CD4-positive, alpha-beta T cell treated with Interleukin-15 for 4 hours (primary cell): ENCODE measurements around the gene RBM26.
"Not testable (repeated sequence)": the region's sequence is repeated elsewhere in the genome, so short reads cannot be mapped to it uniquely, and the experiment has no call there.

Experiments
- DNase-seq: peaks from one replicate; pipeline ENCODE4 v3.0.0-alpha.2; 2020; ENCODE audit warnings: low spot score

The RBM26 gene

DNA sequence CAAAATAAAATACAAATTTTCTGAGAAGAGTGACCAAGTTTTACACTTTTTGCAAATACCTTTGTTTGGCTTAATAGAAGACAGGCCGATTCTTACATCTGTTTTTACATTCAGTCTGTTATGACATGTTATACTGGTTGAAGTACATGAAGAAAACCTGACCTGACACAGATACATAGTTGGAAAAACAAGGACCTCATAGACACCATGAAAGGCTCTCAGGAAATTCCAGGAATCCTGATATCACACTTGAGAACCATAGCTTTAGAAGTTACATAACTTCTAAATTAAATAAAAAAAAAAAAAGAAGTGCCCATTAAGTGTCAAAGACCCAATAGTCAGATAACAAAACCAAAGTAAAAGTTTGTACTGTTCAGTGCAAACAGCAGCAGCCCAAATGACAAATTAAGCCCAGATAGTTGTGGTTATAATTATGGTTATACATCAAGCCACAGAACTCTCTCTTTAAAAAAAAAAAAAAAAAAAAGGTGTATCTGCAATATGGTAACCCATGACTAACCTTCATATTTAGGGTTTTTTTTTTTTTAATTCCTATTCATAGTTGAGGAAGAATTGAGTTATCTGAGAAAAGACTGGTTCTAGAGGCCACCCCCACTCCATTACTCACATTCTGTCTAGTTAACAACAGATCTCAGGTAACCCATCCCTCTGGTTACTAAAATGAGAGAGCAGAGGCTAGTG is 19.8 kb downstream of the RBM26 start:
- peak; percentile 54 for DNase-seq

DNA sequence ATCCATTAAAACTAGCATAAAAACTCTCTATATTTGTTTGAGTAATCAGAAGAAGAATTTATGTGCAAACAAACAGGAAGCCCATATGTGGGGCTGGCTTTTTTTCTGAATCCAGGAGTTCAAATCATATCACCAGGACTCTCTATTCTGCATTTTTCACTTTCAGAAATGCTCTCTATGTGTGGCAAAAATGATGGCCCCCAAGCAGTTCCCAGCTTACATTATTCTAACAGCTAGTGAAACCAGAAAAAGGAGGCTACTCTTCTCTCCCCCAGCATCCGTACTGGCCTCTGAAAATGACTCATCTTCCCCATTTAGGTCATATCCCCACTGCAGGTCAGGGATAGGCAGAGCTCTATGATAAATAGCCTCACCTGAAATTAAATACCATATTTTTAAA is 20.4 kb downstream of the RBM26 start:
- DNase-seq, result peak; percentile 36

GRCh38 chr13:79384022-79384610 is 21.9 kb downstream of the RBM26 start:
- no peak for DNase-seq

GRCh38 chr13:79382545-79383275 is 23.3 kb downstream of the RBM26 start:
- DNase-seq, result no peak

DNA sequence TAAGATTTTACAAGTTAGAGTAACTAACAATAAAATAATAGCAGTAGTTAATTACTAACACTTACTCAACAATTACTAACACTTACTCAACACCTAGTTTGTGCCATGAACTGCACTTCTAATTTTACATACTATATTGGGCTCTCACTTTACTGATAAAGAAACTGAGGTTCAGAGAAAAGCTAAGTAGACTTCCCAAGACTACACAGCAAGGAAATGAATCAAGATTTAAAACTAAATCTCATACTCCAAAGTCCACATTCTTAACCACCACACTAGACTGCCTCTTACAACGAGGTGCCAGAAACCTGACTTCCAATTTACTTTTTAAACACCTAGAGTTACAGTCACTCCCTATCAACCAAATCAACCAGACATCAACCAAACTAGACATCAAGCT is 25.1 kb downstream of the RBM26 start:
- no peak for DNase-seq

GRCh38 chr13:79379274-79379673 is 26.8 kb downstream of the RBM26 start:
- no peak for DNase-seq

- no peak for DNase-seq
These were observed 29.2 kb downstream of the RBM26 start for GRCh38 chr13:79376843-79377242.

DNA sequence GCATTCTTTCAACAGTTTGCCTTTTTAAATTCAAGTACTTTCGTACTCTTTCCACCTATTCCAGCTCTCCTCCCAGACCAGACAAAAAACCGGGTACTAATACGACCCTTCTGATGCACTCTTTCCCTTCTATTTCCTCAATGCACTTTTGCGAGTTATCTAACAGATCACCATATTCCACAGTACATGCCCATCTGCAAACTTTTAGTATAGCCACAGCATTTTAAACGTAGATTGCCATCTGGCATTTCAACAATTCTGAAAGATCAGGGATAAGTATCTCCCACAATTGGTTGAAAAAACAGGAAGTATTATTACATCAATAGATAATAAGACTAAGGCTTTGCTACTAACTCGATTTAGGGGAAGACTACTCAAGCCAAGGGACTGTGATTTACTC is 31.5 kb downstream of the RBM26 start:
- DNase-seq, result no peak

GRCh38 chr13:79373916-79374315 is 32.1 kb downstream of the RBM26 start:
- DNase-seq, result no peak

GRCh38 chr13:79369226-79369625 is 36.8 kb downstream of the RBM26 start:
- no peak for DNase-seq

DNA sequence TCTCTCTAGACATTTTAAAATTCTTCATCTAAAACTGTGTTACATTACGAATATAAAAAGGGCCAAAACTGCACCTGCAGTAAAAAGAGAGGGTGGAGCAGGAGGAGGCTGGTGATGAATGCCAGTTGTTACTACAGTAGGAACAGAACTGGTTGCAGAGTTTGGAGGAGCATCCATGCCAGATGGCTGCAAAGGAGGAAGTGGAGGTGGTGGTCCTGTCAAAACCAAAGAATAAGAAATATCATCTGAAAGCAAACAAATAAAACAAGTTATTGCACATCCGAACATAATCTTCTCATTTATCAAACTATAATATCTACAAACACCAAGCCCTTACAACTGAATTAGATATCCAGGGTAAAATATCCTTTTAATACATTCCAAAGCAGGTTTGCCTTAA is 40.1 kb downstream of the RBM26 start:
- DNase-seq, result no peak

- DNase-seq, result no peak
These were observed 44.8 kb downstream of the RBM26 start for GRCh38 chr13:79361299-79361698.

- no peak for DNase-seq
These were observed 46.0 kb downstream of the RBM26 start for GRCh38 chr13:79360095-79360494.

DNA sequence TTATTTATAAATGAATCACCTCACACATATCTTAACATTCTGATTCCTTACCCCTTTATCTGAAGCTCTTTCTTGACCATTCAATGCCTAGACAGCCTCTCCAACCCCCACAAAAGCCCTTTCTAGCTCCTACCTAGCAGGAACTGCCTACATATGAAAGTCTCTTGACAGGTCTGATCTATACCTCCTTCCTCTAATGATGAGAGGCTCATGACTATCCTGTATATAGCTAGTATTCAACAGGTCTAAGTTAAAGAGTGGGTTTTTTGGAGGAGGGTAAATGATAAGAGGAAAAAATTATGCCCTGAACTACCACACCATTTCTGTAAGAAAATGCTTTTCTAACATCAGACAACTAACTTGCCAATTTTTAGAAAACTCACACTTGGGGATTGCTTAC is 47.0 kb downstream of the RBM26 start:
- no peak for DNase-seq

GRCh38 chr13:79354285-79354684 is 51.8 kb downstream of the RBM26 start:
- no peak for DNase-seq

- no peak for DNase-seq
These were observed 52.4 kb downstream of the RBM26 start for GRCh38 chr13:79353693-79354092.

GRCh38 chr13:79352107-79352506 is 53.9 kb downstream of the RBM26 start:
- DNase-seq, result no peak

DNA sequence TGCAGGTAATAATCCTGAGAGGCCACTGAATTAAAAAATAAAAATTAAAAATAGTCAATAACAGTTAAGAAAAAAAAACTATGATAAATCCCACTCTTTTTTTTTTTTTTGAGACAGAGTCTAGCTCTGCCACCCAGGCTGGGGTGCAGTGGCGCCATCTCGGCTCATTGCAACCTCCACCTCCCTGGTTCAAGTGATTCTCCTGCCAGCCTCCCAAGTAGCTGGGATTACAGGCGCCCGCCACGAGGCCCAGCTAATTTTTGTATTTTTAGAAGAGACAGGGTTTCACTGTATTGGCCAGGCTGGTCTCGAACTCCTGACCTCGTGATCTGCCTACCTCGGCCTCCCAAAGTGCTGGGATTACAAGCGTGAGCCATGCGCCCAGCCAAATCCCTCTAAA is 56.4 kb downstream of the RBM26 start:
- not testable (repeated sequence) for DNase-seq

- no peak for DNase-seq
These were observed 57.0 kb downstream of the RBM26 start for GRCh38 chr13:79349011-79349410.

- no peak for DNase-seq
These were observed 59.6 kb downstream of the RBM26 start for GRCh38 chr13:79346300-79346914.

GRCh38 chr13:79341202-79341601 is 64.9 kb downstream of the RBM26 start:
- no peak for DNase-seq

DNA sequence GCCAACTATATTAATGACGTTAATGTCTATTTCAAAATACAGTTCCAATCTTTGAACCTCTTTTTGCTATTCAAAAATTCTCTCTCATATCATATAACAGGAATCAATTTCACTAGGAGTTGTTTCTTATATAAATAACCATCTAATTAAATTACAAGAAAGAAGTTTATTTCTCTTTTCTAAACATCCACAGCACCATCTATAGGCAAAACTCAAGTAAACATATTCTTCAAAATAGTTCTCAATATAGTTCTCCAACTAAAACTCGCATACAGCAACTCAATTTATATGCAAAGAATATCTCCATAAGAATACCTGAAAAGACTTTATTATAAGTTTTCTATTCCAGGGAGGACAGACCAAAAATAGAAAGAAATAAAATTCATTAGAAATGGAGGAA is 65.6 kb downstream of the RBM26 start:
- DNase-seq, result no peak

DNA sequence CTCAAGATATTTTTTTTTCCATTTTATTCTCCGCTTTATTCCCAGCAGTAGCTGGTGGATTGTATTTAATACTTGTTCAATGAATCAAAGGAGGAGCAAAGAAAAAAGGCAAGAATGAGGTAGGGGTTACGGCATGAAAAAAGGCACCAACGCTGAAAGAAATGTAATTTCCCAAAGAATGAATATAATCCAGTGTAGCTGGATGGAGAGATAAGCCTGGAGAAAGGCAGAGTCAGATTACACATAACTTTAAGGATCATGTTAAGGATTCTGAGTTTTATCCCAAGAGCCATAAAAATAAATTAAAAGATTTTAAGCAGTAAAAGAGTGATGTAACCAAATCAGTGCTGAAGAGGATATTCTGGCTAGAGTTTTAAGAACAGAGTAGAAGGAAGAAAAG is 67.7 kb downstream of the RBM26 start:
- no peak for DNase-seq
